HepG2 (cell line): ENCODE data around the gene GABRR3. TPM values are rescaled to one million over a fixed set of nuclear protein-coding genes. Genes with fewer than 3 reads are reported as not detected.

Experiments used
- ATAC-seq: fragments of 200-7000 bp; cut with Tn5 transposase; 3 replicates; pipeline ENCODE4 v1.9.1; 2020; ENCODE audit warnings: mild to moderate bottlenecking, moderate library complexity
- BruUV-seq: library from RNA; stranded (reverse); fragments of 400-500 nt; replicated peaks from 2 replicates; lab custom pipeline; 2021; lab: Mats Ljungman, UMichigan
- CTCF ChIA-PET: fragments of 300-600 bp; formaldehyde crosslinking; extraction: SDS; loops from one replicate; lab custom pipeline; 2021; ENCODE audit warnings: low total read pairs, inconsistent platforms, low intra/inter-chr PET ratio; lab: Yijun Ruan, JAX
- POLR2A ChIA-PET: fragments of 350-600 bp; sonication (Branson Sonifier 250); formaldehyde crosslinking; loops from one replicate; lab custom pipeline; 2020; ENCODE audit warnings: antibody characterized with exemption, inconsistent platforms; lab: Yijun Ruan, JAX
- DNase-seq: peaks from one replicate; pipeline ENCODE4 v3.0.0-alpha.2; 2015; ENCODE audit warnings: low spot score
- FAIRE-seq: peaks from 3 replicates; lab custom pipeline; 2011; peaks lifted over from hg19 to GRCh38; lab: Jason Lieb, UNC
- H2AFZ ChIP-seq: one replicate; pipeline ENCODE4 v1.6.1; 2011; ENCODE audit warnings: low read length, inconsistent platforms
- H3K27ac ChIP-seq: fragments of 300-600 bp; 3 replicates; pipeline ENCODE4 v1.8.0; 2011; ENCODE audit warnings: mixed run types, mild to moderate bottlenecking, mixed read lengths, low read length, inconsistent platforms; ENCODE audit not compliant: insufficient read depth; ENCODE audit errors: extremely low read length
- H3K27me3 ChIP-seq, 2 experiments: fragments of 200-600 bp in 1 of 2; 2 replicates in 1 of 2; 3 replicates in 1 of 2; pipeline versions ENCODE4 v1.6.0 to v1.8.0; 2011; ENCODE audit warnings: low read length in 2 of 2, mild to moderate bottlenecking in 2 of 2, moderate library complexity in 2 of 2, inconsistent platforms in 1 of 2; ENCODE audit not compliant: insufficient read depth in 2 of 2, control insufficient read depth in 1 of 2
- H3K36me3 ChIP-seq, 2 experiments: fragments of 200-600 bp in 1 of 2; replicated peaks in 1 of 2; 2 replicates in 1 of 2; 3 replicates in 1 of 2; pipeline versions ENCODE4 v1.5.1 to v1.8.0; 2011; ENCODE audit warnings: low read length in 2 of 2, inconsistent platforms in 1 of 2; ENCODE audit not compliant: insufficient read depth in 2 of 2, control insufficient read depth in 1 of 2
- H3K4me1 ChIP-seq: 2 replicates; pipeline ENCODE4 v1.5.1; 2012; ENCODE audit warnings: low read length, inconsistent platforms; ENCODE audit not compliant: insufficient read depth
- H3K4me2 ChIP-seq: 2 replicates; pipeline ENCODE4 v1.6.0; 2011; ENCODE audit warnings: low read depth, low read length, inconsistent platforms
- H3K4me3 ChIP-seq, 3 experiments: fragments of 200-600 bp in 1 of 3; sonication (generic), shearing (Covaris generic) in 1 of 3; replicated peaks in 1 of 3; 2 replicates each; pipeline ENCODE4 v1.5.1; 2011 to 2016; ENCODE audit warnings: low read length in 3 of 3, inconsistent platforms in 2 of 3, low read depth in 2 of 3, mild to moderate bottlenecking in 2 of 3, control low read depth in 1 of 3, mixed read lengths in 1 of 3; ENCODE audit not compliant: insufficient read depth in 1 of 3
- H3K79me2 ChIP-seq: one replicate; pipeline ENCODE4 v1.6.1; 2011; ENCODE audit warnings: low read length, inconsistent platforms; ENCODE audit not compliant: insufficient read depth
- H3K9ac ChIP-seq: 2 replicates; pipeline ENCODE4 v1.6.0; 2011; ENCODE audit warnings: mild to moderate bottlenecking, low read depth, low read length, inconsistent platforms; ENCODE audit not compliant: insufficient read depth
- H3K9me3 ChIP-seq: 2 replicates; pipeline ENCODE4 v1.5.1; 2012; ENCODE audit warnings: mild to moderate bottlenecking, low read length
- H4K20me1 ChIP-seq: 2 replicates; pipeline ENCODE4 v1.6.0; 2011; ENCODE audit warnings: inconsistent platforms, mild to moderate bottlenecking, low read length, moderate library complexity; ENCODE audit not compliant: insufficient read depth
- BORCS8-MEF2B ChIP-seq: sonication (generic); formaldehyde crosslinking; IDR thresholded peaks from 2 replicates; pipeline ENCODE4 v1.8.0; 2022; ENCODE audit warnings: mild to moderate bottlenecking, missing genetic modification reagents
- EHMT2 ChIP-seq: fragments of 200-600 bp; sonication (generic); IDR thresholded peaks from 2 replicates; pipeline ENCODE4 v1.7.0; 2017; ENCODE audit warnings: antibody characterized with exemption, low read depth, low read length, borderline replicate concordance
- HNRNPL ChIP-seq: fragments of 200-400 bp; formaldehyde crosslinking; IDR thresholded peaks from 2 replicates; pipeline ENCODE4 v1.6.1; 2017; ENCODE audit warnings: mild to moderate bottlenecking, low read depth, low read length
- POLR2AphosphoS5 ChIP-seq: IDR thresholded peaks from 2 replicates; pipeline ENCODE4 v1.6.1; 2012; ENCODE audit warnings: low read depth, low read length
- STAG1 ChIP-seq: sonication (generic); formaldehyde crosslinking; IDR thresholded peaks from 2 replicates; pipeline ENCODE4 v1.4.0; 2020; ENCODE audit warnings: missing genetic modification reagents
- TCF7L2 ChIP-seq: IDR thresholded peaks from 2 replicates; pipeline ENCODE4 v1.6.1; 2011; ENCODE audit warnings: mild to moderate bottlenecking, low read depth, low read length, moderate library complexity
- ZSCAN22 ChIP-seq: sonication (generic); formaldehyde crosslinking; IDR thresholded peaks from 2 replicates; pipeline ENCODE4 v1.4.0; 2020; ENCODE audit warnings: mild to moderate bottlenecking, missing genetic modification reagents
- ZSCAN9 ChIP-seq: IDR thresholded peaks from 2 replicates; pipeline ENCODE4 v1.6.1; 2016; ENCODE audit warnings: borderline replicate concordance
- WGBS: methylation state at CpG from one replicate; pipeline ENCODE4 v1.1.6; 2017; ENCODE audit warnings: low lambda C conversion rate; 5-methylcytosine and 5-hydroxymethylcytosine counted together
- in situ Hi-C: cut with HindIII; loops from 2 replicates; pipeline ENCODE4 v1.10.0; 2017; ENCODE audit warnings: low pct_unique_long_range_greater_than_20kb; ENCODE audit not compliant: extremely low pct_ligation_motif_present
- intact Hi-C: fragments of 100-400 bp; cut with micrococcal nuclease; formaldehyde crosslinking; loops from one replicate; pipeline ENCODE4 v1.10.0; 2022; ENCODE audit not compliant: unreplicated experiment
- polyA plus RNA-seq, 8 experiments: library from polyadenylated mRNA; depleted of rRNA in 3 of 8; stranded (reverse) in 7 of 8; unstranded in 1 of 8; fragments of >200 nt; fragmentation: Illumina TruSeq in 4 of 8; extraction: Trizol in 4 of 8; gene quantifications; 2 replicates each; pipeline versions ENCODE4 v1.2.1 to v1.2.3, GENCODE V29; 2011 to 2016; ENCODE audit warnings: low read depth in 4 of 8, missing spikeins in 1 of 8, mixed read lengths in 1 of 8; ENCODE audit not compliant: insufficient read depth in 1 of 8
- total RNA-seq, 5 experiments: library from RNA; depleted of rRNA; stranded (reverse); fragments of >200 nt; fragmentation: Illumina TruSeq; extraction: Trizol; gene quantifications; 2 replicates each; pipeline ENCODE4 v1.2.3, GENCODE V29; 2016; ENCODE audit warnings: low read depth in 1 of 5
- TF ChIP-seq, protein P1 (sequence below): sonication (generic); formaldehyde crosslinking; conservative IDR thresholded peaks from 2 replicates; pipeline ENCODE4 v1.4.0; 2020; ENCODE audit warnings: missing genetic modification reagents
- TF ChIP-seq, protein P2 (sequence below): sonication (generic); formaldehyde crosslinking; IDR thresholded peaks from 2 replicates; pipeline ENCODE4 v1.4.0; 2020; ENCODE audit warnings: missing genetic modification reagents, borderline replicate concordance
- TF ChIP-seq, protein P3 (sequence below): sonication (generic); IDR thresholded peaks from 2 replicates; pipeline ENCODE4 v1.6.1; 2016; ENCODE audit warnings: low read depth, borderline replicate concordance
- TF ChIP-seq, protein P4 (sequence below): IDR thresholded peaks from 2 replicates; pipeline ENCODE4 v1.4.0; 2020; ENCODE audit warnings: mild to moderate bottlenecking, missing genetic modification reagents
- TF ChIP-seq, protein P5 (sequence below): sonication (generic); formaldehyde crosslinking; IDR thresholded peaks from 2 replicates; pipeline ENCODE4 v1.5.0; 2020; ENCODE audit warnings: mild to moderate bottlenecking, missing genetic modification reagents, moderate library complexity

GABRR3 gene
- total and polyA plus RNA-seq, 2 of the 13 experiments (the other 11 are each of a cell fraction or from before 2014, with no cell fraction given): 0.42 to 0.83 TPM

DNA sequence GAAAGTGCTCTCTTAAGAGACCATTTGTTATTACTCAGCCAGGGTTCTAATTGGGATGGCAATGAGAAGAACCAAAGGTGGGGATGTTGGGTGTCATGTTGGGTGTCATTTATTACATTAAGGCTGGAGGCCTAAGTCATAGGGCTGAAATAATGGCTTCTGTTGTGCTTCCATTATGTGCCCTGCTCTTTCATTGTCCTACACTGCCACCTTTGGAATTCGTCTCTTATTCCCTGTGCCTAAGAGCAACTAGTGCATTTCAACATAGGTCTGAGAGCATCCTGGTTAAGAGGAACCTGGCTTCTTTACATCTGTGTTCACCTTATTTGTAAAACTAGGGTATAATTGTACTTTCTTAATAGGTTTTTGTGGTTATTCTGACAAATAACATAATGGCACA lies 95.1 kb downstream of the GABRR3 start:
- intact Hi-C loops (loop anchor here (2.0 kb wide), 1 partner anchor 83 kb away; no protein-coding TSS in a partner anchor), in situ Hi-C loops (no loop called here)
- ChIA-PET POLR2A (no interaction called here), CTCF (no interaction called here)
- no peaks in the 10 kb centered on the region for H4K20me1 ChIP-seq
- H3K9ac ChIP-seq: no peak overlapping the region
- H3K36me3 ChIP-seq: peaks cover 3 to 27% of the 10 kb centered on the region in 2 experiments; a peak in 4 of 5 replicates
- H2AFZ ChIP-seq: no peak overlapping the region
- H3K79me2 ChIP-seq: no peaks in the 10 kb centered on the region
- no peak for FAIRE-seq
- 86% methylated on average over 1 of the region's 1 CpG for WGBS
- peak; percentile 72 for ATAC-seq
- no peaks in the 10 kb centered on the region for H3K4me1 ChIP-seq
- H3K27ac ChIP-seq: no peak overlapping the region
- no peak overlapping the region for H3K4me3 ChIP-seq
- H3K27me3 ChIP-seq: no peaks in the 10 kb centered on the region
- BruUV-seq: no TSS peak
- peak; percentile 26 for DNase-seq
- H3K9me3 ChIP-seq: no peaks in the 10 kb centered on the region
- H3K4me2 ChIP-seq: no peak overlapping the region
- TF ChIP-seq, protein P1, sequence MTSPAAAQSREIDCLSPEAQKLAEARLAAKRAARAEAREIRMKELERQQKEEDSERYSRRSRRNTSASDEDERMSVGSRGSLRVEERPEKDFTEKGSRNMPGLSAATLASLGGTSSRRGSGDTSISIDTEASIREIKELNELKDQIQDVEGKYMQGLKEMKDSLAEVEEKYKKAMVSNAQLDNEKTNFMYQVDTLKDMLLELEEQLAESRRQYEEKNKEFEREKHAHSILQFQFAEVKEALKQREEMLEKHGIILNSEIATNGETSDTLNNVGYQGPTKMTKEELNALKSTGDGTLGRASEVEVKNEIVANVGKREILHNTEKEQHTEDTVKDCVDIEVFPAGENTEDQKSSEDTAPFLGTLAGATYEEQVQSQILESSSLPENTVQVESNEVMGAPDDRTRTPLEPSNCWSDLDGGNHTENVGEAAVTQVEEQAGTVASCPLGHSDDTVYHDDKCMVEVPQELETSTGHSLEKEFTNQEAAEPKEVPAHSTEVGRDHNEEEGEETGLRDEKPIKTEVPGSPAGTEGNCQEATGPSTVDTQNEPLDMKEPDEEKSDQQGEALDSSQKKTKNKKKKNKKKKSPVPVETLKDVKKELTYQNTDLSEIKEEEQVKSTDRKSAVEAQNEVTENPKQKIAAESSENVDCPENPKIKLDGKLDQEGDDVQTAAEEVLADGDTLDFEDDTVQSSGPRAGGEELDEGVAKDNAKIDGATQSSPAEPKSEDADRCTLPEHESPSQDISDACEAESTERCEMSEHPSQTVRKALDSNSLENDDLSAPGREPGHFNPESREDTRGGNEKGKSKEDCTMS (CRISPR knock-in tag): no peak
- TF ChIP-seq, protein P2, sequence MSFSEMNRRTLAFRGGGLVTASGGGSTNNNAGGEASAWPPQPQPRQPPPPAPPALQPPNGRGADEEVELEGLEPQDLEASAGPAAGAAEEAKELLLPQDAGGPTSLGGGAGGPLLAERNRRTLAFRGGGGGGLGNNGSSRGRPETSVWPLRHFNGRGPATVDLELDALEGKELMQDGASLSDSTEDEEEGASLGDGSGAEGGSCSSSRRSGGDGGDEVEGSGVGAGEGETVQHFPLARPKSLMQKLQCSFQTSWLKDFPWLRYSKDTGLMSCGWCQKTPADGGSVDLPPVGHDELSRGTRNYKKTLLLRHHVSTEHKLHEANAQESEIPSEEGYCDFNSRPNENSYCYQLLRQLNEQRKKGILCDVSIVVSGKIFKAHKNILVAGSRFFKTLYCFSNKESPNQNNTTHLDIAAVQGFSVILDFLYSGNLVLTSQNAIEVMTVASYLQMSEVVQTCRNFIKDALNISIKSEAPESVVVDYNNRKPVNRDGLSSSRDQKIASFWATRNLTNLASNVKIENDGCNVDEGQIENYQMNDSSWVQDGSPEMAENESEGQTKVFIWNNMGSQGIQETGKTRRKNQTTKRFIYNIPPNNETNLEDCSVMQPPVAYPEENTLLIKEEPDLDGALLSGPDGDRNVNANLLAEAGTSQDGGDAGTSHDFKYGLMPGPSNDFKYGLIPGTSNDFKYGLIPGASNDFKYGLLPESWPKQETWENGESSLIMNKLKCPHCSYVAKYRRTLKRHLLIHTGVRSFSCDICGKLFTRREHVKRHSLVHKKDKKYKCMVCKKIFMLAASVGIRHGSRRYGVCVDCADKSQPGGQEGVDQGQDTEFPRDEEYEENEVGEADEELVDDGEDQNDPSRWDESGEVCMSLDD (CRISPR knock-in tag): no peak
- TF ChIP-seq, protein P3, sequence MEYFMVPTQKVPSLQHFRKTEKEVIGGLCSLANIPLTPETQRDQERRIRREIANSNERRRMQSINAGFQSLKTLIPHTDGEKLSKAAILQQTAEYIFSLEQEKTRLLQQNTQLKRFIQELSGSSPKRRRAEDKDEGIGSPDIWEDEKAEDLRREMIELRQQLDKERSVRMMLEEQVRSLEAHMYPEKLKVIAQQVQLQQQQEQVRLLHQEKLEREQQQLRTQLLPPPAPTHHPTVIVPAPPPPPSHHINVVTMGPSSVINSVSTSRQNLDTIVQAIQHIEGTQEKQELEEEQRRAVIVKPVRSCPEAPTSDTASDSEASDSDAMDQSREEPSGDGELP: no peak
- TF ChIP-seq BORCS8-MEF2B (CRISPR knock-in tag) (no peak), STAG1 (CRISPR knock-in tag) (peak; percentile 51), ZSCAN9 (CRISPR knock-in tag) (no peak), POLR2AphosphoS5 (peak; percentile 2; the same call in 1 of the 2 replicates), EHMT2 (no peak), ZSCAN22 (no peak), TCF7L2 (no peak), HNRNPL (no peak)
- TF ChIP-seq, protein P4, sequence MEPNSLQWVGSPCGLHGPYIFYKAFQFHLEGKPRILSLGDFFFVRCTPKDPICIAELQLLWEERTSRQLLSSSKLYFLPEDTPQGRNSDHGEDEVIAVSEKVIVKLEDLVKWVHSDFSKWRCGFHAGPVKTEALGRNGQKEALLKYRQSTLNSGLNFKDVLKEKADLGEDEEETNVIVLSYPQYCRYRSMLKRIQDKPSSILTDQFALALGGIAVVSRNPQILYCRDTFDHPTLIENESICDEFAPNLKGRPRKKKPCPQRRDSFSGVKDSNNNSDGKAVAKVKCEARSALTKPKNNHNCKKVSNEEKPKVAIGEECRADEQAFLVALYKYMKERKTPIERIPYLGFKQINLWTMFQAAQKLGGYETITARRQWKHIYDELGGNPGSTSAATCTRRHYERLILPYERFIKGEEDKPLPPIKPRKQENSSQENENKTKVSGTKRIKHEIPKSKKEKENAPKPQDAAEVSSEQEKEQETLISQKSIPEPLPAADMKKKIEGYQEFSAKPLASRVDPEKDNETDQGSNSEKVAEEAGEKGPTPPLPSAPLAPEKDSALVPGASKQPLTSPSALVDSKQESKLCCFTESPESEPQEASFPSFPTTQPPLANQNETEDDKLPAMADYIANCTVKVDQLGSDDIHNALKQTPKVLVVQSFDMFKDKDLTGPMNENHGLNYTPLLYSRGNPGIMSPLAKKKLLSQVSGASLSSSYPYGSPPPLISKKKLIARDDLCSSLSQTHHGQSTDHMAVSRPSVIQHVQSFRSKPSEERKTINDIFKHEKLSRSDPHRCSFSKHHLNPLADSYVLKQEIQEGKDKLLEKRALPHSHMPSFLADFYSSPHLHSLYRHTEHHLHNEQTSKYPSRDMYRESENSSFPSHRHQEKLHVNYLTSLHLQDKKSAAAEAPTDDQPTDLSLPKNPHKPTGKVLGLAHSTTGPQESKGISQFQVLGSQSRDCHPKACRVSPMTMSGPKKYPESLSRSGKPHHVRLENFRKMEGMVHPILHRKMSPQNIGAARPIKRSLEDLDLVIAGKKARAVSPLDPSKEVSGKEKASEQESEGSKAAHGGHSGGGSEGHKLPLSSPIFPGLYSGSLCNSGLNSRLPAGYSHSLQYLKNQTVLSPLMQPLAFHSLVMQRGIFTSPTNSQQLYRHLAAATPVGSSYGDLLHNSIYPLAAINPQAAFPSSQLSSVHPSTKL (CRISPR knock-in tag): no peak
- TF ChIP-seq, protein P5, sequence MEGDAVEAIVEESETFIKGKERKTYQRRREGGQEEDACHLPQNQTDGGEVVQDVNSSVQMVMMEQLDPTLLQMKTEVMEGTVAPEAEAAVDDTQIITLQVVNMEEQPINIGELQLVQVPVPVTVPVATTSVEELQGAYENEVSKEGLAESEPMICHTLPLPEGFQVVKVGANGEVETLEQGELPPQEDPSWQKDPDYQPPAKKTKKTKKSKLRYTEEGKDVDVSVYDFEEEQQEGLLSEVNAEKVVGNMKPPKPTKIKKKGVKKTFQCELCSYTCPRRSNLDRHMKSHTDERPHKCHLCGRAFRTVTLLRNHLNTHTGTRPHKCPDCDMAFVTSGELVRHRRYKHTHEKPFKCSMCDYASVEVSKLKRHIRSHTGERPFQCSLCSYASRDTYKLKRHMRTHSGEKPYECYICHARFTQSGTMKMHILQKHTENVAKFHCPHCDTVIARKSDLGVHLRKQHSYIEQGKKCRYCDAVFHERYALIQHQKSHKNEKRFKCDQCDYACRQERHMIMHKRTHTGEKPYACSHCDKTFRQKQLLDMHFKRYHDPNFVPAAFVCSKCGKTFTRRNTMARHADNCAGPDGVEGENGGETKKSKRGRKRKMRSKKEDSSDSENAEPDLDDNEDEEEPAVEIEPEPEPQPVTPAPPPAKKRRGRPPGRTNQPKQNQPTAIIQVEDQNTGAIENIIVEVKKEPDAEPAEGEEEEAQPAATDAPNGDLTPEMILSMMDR (CRISPR knock-in tag): peak; percentile 54
